WERI-Rb-1 (cell line): ENCODE measurements around the gene PTPRN2.

Source experiments
- DNase-seq: peaks from one replicate; pipeline ENCODE4 v3.0.0-alpha.2; 2020
- H3K27ac ChIP-seq: fragments of 250-450 bp; sonication (Bioruptor Pico); 2 replicates; pipeline ENCODE4 v1.5.1; 2020; ENCODE audit warnings: mild to moderate bottlenecking, moderate library complexity
- H3K27me3 ChIP-seq: fragments of 250-450 bp; sonication (Bioruptor Pico); 2 replicates; pipeline ENCODE4 v1.5.1; 2021; ENCODE audit warnings: mild to moderate bottlenecking, low read depth, moderate library complexity; ENCODE audit not compliant: insufficient read depth, severe bottlenecking
- H3K36me3 ChIP-seq: fragments of 250-450 bp; sonication (Bioruptor Pico); 2 replicates; pipeline ENCODE4 v1.5.1; 2020; ENCODE audit warnings: mild to moderate bottlenecking, moderate library complexity
- H3K4me3 ChIP-seq: 2 replicates; pipeline ENCODE4 v1.5.1; 2011; ENCODE audit warnings: low read depth, mild to moderate bottlenecking, control low read depth, low read length
- H3K9me3 ChIP-seq: fragments of 250-450 bp; sonication (Bioruptor Pico); 2 replicates; pipeline ENCODE4 v1.5.1; 2021; ENCODE audit warnings: mild to moderate bottlenecking, moderate library complexity; ENCODE audit not compliant: severe bottlenecking
- TF ChIP-seq, protein P1 (sequence below): IDR thresholded peaks from 2 replicates; pipeline ENCODE4 v1.5.1; 2011; ENCODE audit warnings: low read depth, mild to moderate bottlenecking, control low read depth, inconsistent platforms, low read length

PTPRN2 gene

GRCh38 chr7:157866336-157866924, 721.2 kb downstream of the PTPRN2 start:
- no peak for DNase-seq
- Histone ChIP-seq H3K9me3 (no peaks in the 10 kb centered on the region), H3K4me3 (no peak overlapping the region), H3K36me3 (no peaks in the 10 kb centered on the region), H3K27ac (no peak overlapping the region), H3K27me3 (no peaks in the 10 kb centered on the region)
- TF ChIP-seq, protein P1, sequence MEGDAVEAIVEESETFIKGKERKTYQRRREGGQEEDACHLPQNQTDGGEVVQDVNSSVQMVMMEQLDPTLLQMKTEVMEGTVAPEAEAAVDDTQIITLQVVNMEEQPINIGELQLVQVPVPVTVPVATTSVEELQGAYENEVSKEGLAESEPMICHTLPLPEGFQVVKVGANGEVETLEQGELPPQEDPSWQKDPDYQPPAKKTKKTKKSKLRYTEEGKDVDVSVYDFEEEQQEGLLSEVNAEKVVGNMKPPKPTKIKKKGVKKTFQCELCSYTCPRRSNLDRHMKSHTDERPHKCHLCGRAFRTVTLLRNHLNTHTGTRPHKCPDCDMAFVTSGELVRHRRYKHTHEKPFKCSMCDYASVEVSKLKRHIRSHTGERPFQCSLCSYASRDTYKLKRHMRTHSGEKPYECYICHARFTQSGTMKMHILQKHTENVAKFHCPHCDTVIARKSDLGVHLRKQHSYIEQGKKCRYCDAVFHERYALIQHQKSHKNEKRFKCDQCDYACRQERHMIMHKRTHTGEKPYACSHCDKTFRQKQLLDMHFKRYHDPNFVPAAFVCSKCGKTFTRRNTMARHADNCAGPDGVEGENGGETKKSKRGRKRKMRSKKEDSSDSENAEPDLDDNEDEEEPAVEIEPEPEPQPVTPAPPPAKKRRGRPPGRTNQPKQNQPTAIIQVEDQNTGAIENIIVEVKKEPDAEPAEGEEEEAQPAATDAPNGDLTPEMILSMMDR = no peak

DNA sequence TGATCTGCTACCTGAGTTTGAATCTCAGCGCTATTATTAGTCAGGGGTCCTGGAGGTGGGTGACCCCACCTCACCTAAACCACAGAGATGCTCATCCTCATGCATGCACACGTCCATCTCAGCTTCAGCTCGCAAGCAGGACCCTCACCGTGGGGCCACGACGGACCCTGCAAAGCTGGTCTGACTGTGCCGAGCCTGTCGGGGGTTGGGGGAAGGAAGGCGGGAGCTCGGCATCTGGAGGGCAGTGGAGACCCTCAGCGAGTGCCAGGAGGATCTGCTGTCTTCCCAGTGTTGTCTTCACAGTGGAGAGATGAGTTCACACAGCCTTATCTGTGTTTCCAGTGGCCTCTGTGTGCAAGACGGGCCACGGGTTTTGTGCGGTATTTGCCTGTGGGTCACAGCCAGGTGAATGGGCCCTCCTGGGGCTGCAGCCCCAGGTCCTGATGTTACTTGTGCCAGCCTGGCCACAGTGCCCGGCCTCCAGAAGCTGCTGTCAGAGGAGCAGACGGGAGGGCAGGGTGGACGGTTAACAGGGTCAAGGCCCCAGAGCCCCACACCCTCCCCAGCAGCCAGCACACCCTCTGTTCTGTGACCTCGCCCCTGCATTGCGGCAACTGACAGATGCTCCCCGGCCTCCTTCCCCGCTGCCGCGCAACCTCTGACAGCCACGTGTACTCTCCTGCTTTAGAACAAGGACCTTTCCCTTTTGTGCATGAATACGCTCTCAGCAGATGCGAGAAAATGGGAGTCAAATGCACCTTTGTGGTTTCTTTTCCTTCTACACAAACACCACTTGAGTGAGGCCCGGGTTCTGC, 722.1 kb downstream of the PTPRN2 start:
- TF ChIP-seq, protein P1 = no peak
- DNase-seq = no peak

GRCh38 chr7:157864911-157865310, 722.7 kb downstream of the PTPRN2 start:
- no peaks in the 10 kb centered on the region for H3K36me3 ChIP-seq
- no peaks in the 10 kb centered on the region for H3K27me3 ChIP-seq
- no peaks in the 10 kb centered on the region for H3K9me3 ChIP-seq
- no peak for DNase-seq
- TF ChIP-seq, protein P1 = no peak
- no peak overlapping the region for H3K27ac ChIP-seq
- no peak overlapping the region for H3K4me3 ChIP-seq

More for the DNA sequence above, 722.1 kb downstream of the PTPRN2 start:
- Histone ChIP-seq H3K4me3 (no peak overlapping the region), H3K27me3 (no peaks in the 10 kb centered on the region), H3K27ac (no peak overlapping the region), H3K36me3 (no peaks in the 10 kb centered on the region), H3K9me3 (no peaks in the 10 kb centered on the region)

GRCh38 chr7:157863906-157864810, 723.5 kb downstream of the PTPRN2 start:
- H3K27ac ChIP-seq = no peak overlapping the region
- H3K9me3 ChIP-seq = no peaks in the 10 kb centered on the region
- H3K27me3 ChIP-seq = no peaks in the 10 kb centered on the region
- no peaks in the 10 kb centered on the region for H3K36me3 ChIP-seq
- TF ChIP-seq, protein P1 = no peak
- H3K4me3 ChIP-seq = no peak overlapping the region
- no peak for DNase-seq

GRCh38 chr7:157863176-157863575, 724.4 kb downstream of the PTPRN2 start:
- TF ChIP-seq, protein P1 = no peak
- Histone ChIP-seq H3K9me3 (no peaks in the 10 kb centered on the region), H3K4me3 (no peak overlapping the region), H3K27ac (no peak overlapping the region), H3K36me3 (no peaks in the 10 kb centered on the region), H3K27me3 (no peaks in the 10 kb centered on the region)
- DNase-seq = no peak
